Keratinocyte (primary cell): ENCODE data around the gene TRAPPC13. TPM values are rescaled to one million over a fixed set of nuclear protein-coding genes. Genes with fewer than 3 reads are reported as not detected.

Experiments used
- DNase-seq: peaks from one replicate; pipeline ENCODE4 v3.0.0-alpha.2; 2011; ENCODE audit warnings: low read depth, missing footprints, low spot score
- FAIRE-seq: peaks from 2 replicates; lab custom pipeline; 2011; peaks lifted over from hg19 to GRCh38; lab: Jason Lieb, UNC
- H2AFZ ChIP-seq: 2 replicates; pipeline ENCODE4 v1.6.0; 2012; ENCODE audit warnings: low read length, control low read depth, inconsistent platforms; ENCODE audit not compliant: control insufficient read depth
- H3K27ac ChIP-seq: 2 replicates; pipeline ENCODE4 v1.5.1; 2011; ENCODE audit warnings: low read length; ENCODE audit not compliant: control insufficient read depth, insufficient read depth
- H3K27me3 ChIP-seq: 3 replicates; pipeline ENCODE4 v1.6.0; 2011; ENCODE audit warnings: low read length; ENCODE audit not compliant: control insufficient read depth, insufficient read depth; ENCODE audit errors: extremely low read depth
- H3K36me3 ChIP-seq, 2 experiments: 2 replicates in 1 of 2; 3 replicates in 1 of 2; pipeline ENCODE4 v1.5.1; 2011; ENCODE audit warnings: low read length in 2 of 2, mild to moderate bottlenecking in 1 of 2; ENCODE audit not compliant: control insufficient read depth in 2 of 2, insufficient read depth in 2 of 2; ENCODE audit errors: extremely low read depth in 1 of 2
- H3K4me1 ChIP-seq: 3 replicates; pipeline ENCODE4 v1.5.1; 2011; ENCODE audit warnings: low read length; ENCODE audit not compliant: control insufficient read depth, insufficient read depth; ENCODE audit errors: extremely low read depth
- H3K4me2 ChIP-seq: 3 replicates; pipeline ENCODE4 v1.6.0; 2011; ENCODE audit warnings: low read depth, low read length; ENCODE audit not compliant: control insufficient read depth, insufficient read depth; ENCODE audit errors: extremely low read depth
- H3K4me3 ChIP-seq, 3 experiments: fragments of 200-600 bp in 1 of 3; sonication (generic) in 1 of 3; 2 replicates in 2 of 3; 3 replicates in 1 of 3; pipeline ENCODE4 v1.5.1; 2011 to 2016; ENCODE audit warnings: low read length in 3 of 3, mild to moderate bottlenecking in 3 of 3, control low read depth in 2 of 3, inconsistent platforms in 1 of 3, low read depth in 1 of 3, mixed read lengths in 1 of 3, mixed run types in 1 of 3, moderate library complexity in 1 of 3; ENCODE audit not compliant: control insufficient read depth in 2 of 3, insufficient read depth in 2 of 3; ENCODE audit errors: extremely low read depth in 1 of 3
- H3K79me2 ChIP-seq: 2 replicates; pipeline ENCODE4 v1.6.0; 2012; ENCODE audit warnings: low read length; ENCODE audit not compliant: control insufficient read depth, insufficient read depth
- H3K9ac ChIP-seq: 3 replicates; pipeline ENCODE4 v1.6.0; 2011; ENCODE audit warnings: low read length; ENCODE audit not compliant: control insufficient read depth, insufficient read depth; ENCODE audit errors: extremely low read depth
- H3K9me1 ChIP-seq: 3 replicates; pipeline ENCODE4 v1.6.0; 2011; ENCODE audit warnings: low read length; ENCODE audit not compliant: control insufficient read depth, insufficient read depth; ENCODE audit errors: extremely low read depth
- H3K9me3 ChIP-seq: 2 replicates; pipeline ENCODE4 v1.5.1; 2012; ENCODE audit warnings: low read depth, low read length; ENCODE audit not compliant: control insufficient read depth
- H4K20me1 ChIP-seq: 3 replicates; pipeline ENCODE4 v1.6.0; 2011; ENCODE audit warnings: low read length; ENCODE audit not compliant: control insufficient read depth, insufficient read depth; ENCODE audit errors: extremely low read depth
- CTCF ChIP-seq, 3 experiments: IDR thresholded peaks in 1 of 3; conservative IDR thresholded peaks in 1 of 3; optimal IDR thresholded peaks in 1 of 3; 2 replicates in 2 of 3; 3 replicates in 1 of 3; pipeline versions ENCODE3 to v1.5.1; 2011; ENCODE audit warnings: low read length in 3 of 3, mild to moderate bottlenecking in 3 of 3, moderate library complexity in 2 of 3, control low read depth in 1 of 3, inconsistent platforms in 1 of 3; ENCODE audit not compliant: insufficient read depth in 2 of 3; ENCODE audit errors: extremely low read depth in 1 of 3
- EZH2 ChIP-seq: IDR thresholded peaks from one replicate; pipeline ENCODE4 v1.6.1; 2012; ENCODE audit warnings: inconsistent platforms, mild to moderate bottlenecking, low read length, moderate library complexity
- dilution Hi-C: fragments of 300-500 bp; cut with MboI; formaldehyde crosslinking; loops from one replicate; pipeline ENCODE4 v1.7.0; 2020; ENCODE audit warnings: low sequenced_read_pairs; ENCODE audit not compliant: extremely low pct_ligation_motif_present
- polyA plus RNA-seq, 5 experiments: library from polyadenylated mRNA; depleted of rRNA in 3 of 5; stranded (reverse) in 3 of 5; stranded (forward) in 1 of 5; unstranded in 1 of 5; fragments of >200 nt; gene quantifications; 1 replicate in 1 of 5; 2 replicates in 3 of 5; 3 replicates in 1 of 5; pipeline versions ENCODE4 v1.2.1 to v1.2.3, GENCODE V29; 2011 to 2012; ENCODE audit warnings: missing spikeins in 2 of 5, low read depth in 1 of 5, low replicate concordance in 1 of 5

The TRAPPC13 gene
- polyA plus RNA-seq, 1 donor (not counting 4 experiments of a cell fraction or from before 2014, with no cell fraction given): 22.2 TPM

- no peaks in the 10 kb centered on the region for H3K27me3 ChIP-seq
- H3K4me1 ChIP-seq: no peaks in the 10 kb centered on the region
- peaks cover 0 to 1% of the 10 kb centered on the region in 2 experiments for H3K36me3 ChIP-seq
- no peak overlapping the region for H3K27ac ChIP-seq
- H3K9me3 ChIP-seq: no peaks in the 10 kb centered on the region
- H3K9ac ChIP-seq: no peak overlapping the region
- FAIRE-seq (no peak), DNase-seq (no peak)
- H4K20me1 ChIP-seq: no peaks in the 10 kb centered on the region
- H3K9me1 ChIP-seq: no peaks in the 10 kb centered on the region
- no peaks in the 10 kb centered on the region for H3K79me2 ChIP-seq
- H2AFZ ChIP-seq: no peak overlapping the region
- dilution Hi-C loops: no loop called here
- TF ChIP-seq EZH2: no peak
- no peak for TF ChIP-seq CTCF (optimal IDR thresholded peaks at IDR 0.05 in 1 of 3, IDR thresholded peaks at IDR 0.05 in 1 of 3, conservative IDR thresholded peaks at IDR 0.05 in 1 of 3; ENCODE audit: extremely low read depth in 1 of 3, insufficient read depth in 2 of 3, low read length in 3 of 3)
- H3K4me3 ChIP-seq: no peak overlapping the region
- no peak overlapping the region for H3K4me2 ChIP-seq
These were observed 71.1 kb downstream of the TRAPPC13 start for GRCh38 chr5:65695896-65696295.

- Histone ChIP-seq H3K9me3 (no peaks in the 10 kb centered on the region), H3K4me2 (no peak overlapping the region), H3K4me1 (no peaks in the 10 kb centered on the region), H3K36me3 (peaks cover 0 to 1% of the 10 kb centered on the region in 2 experiments), H3K9ac (no peak overlapping the region), H3K79me2 (no peaks in the 10 kb centered on the region), H3K27ac (no peak overlapping the region), H2AFZ (no peak overlapping the region), H3K4me3 (no peak overlapping the region), H3K9me1 (no peaks in the 10 kb centered on the region), H3K27me3 (no peaks in the 10 kb centered on the region), H4K20me1 (no peaks in the 10 kb centered on the region)
- TF ChIP-seq EZH2 (no peak), CTCF (optimal IDR thresholded peaks at IDR 0.05 in 1 of 3, IDR thresholded peaks at IDR 0.05 in 1 of 3, conservative IDR thresholded peaks at IDR 0.05 in 1 of 3; ENCODE audit: extremely low read depth in 1 of 3, insufficient read depth in 2 of 3, low read length in 3 of 3) (no peak)
- no peak for DNase-seq
- dilution Hi-C loops: no loop called here
- FAIRE-seq: no peak
These were observed 72.1 kb downstream of the TRAPPC13 start for GRCh38 chr5:65696892-65697291.
